WTC11 (cell line): ENCODE data around the gene XRCC5. TPM values are rescaled to one million over a fixed set of nuclear protein-coding genes. Genes with fewer than 3 reads are reported as not detected.

ENCODE experiments used
- ATAC-seq: fragments of 200-7000 bp; cut with Tn5 transposase; 2 replicates; pipeline ENCODE4 v1.10.0; 2021; ENCODE audit warnings: mild to moderate bottlenecking, moderate library complexity
- CTCF ChIA-PET: fragments of 300-600 bp; sonication (Branson Sonifier 250); formaldehyde crosslinking; loops from one replicate; lab custom pipeline; 2021; ENCODE audit warnings: antibody characterized with exemption; lab: Charles Lee
- POLR2A ChIA-PET: fragments of 350-600 bp; sonication (Branson Sonifier 250); formaldehyde crosslinking; loops from one replicate; lab custom pipeline; 2021; ENCODE audit warnings: antibody characterized with exemption; lab: Charles Lee
- DNase-seq: peaks from one replicate; pipeline ENCODE4 v3.0.0; 2021; ENCODE audit warnings: low spot score
- H3K27ac Mint-ChIP-seq: 2 replicates; pipeline ENCODE4 v1.8.0; 2021; ENCODE audit warnings: mixed read lengths
- H3K27me3 Mint-ChIP-seq: 2 replicates; pipeline ENCODE4 v1.8.0; 2021; ENCODE audit warnings: low read depth, mild to moderate bottlenecking, moderate library complexity, mixed read lengths
- H3K36me3 Mint-ChIP-seq: 2 replicates; pipeline ENCODE4 v1.8.0; 2021; ENCODE audit warnings: mixed read lengths
- H3K4me1 Mint-ChIP-seq: 2 replicates; pipeline ENCODE4 v1.8.0; 2022; ENCODE audit warnings: mixed read lengths
- H3K4me3 Mint-ChIP-seq: 2 replicates; pipeline ENCODE4 v1.8.0; 2021; ENCODE audit warnings: mild to moderate bottlenecking, moderate library complexity, mixed read lengths
- H3K9me3 Mint-ChIP-seq: 2 replicates; pipeline ENCODE4 v1.8.0; 2021; ENCODE audit warnings: mixed read lengths
- EMX1 ChIP-seq: fragments of 250-450 bp; sonication (Bioruptor Pico); IDR thresholded peaks from 2 replicates; pipeline ENCODE4 v1.8.0; 2021; ENCODE audit warnings: mild to moderate bottlenecking
- FOXK1 ChIP-seq: sonication (generic); formaldehyde crosslinking; IDR thresholded peaks from 2 replicates; pipeline ENCODE4 v1.8.0; 2022; ENCODE audit warnings: mild to moderate bottlenecking, moderate library complexity, missing genetic modification reagents
- GRHL2 ChIP-seq: fragments of 250-450 bp; sonication (Bioruptor Pico); IDR thresholded peaks from 2 replicates; pipeline ENCODE4 v1.8.0; 2022; ENCODE audit warnings: mild to moderate bottlenecking, moderate library complexity; ENCODE audit not compliant: insufficient replicate concordance, severe bottlenecking
- JAZF1 ChIP-seq: fragments of 250-450 bp; sonication (Bioruptor Pico); IDR thresholded peaks from 2 replicates; pipeline ENCODE4 v1.9.0; 2021; ENCODE audit warnings: moderate library complexity, mild to moderate bottlenecking, inconsistent platforms
- NR1H2 ChIP-seq: sonication (generic); formaldehyde crosslinking; IDR thresholded peaks from 2 replicates; pipeline ENCODE4 v1.9.0; 2021; ENCODE audit warnings: mild to moderate bottlenecking, moderate library complexity, missing genetic modification reagents
- RELA ChIP-seq: sonication (generic); formaldehyde crosslinking; IDR thresholded peaks from 2 replicates; pipeline ENCODE4 v1.8.1; 2022; ENCODE audit warnings: missing genetic modification reagents, mild to moderate bottlenecking, borderline replicate concordance
- ZNF416 ChIP-seq: fragments of 250-450 bp; sonication (Bioruptor Pico); IDR thresholded peaks from 2 replicates; pipeline ENCODE4 v1.9.0; 2021; ENCODE audit warnings: mild to moderate bottlenecking, inconsistent platforms
- total RNA-seq: library from RNA; stranded (reverse); gene quantifications from 3 replicates; pipeline ENCODE4 v1.2.3, GENCODE V29; 2021
- TF ChIP-seq, protein P1 (sequence below): sonication (generic); formaldehyde crosslinking; IDR thresholded peaks from 2 replicates; pipeline ENCODE4 v1.8.0; 2023; ENCODE audit warnings: missing genetic modification reagents, mild to moderate bottlenecking, borderline replicate concordance
- TF ChIP-seq, protein P2 (sequence below): sonication (generic); formaldehyde crosslinking; IDR thresholded peaks from 2 replicates; pipeline ENCODE4 v1.8.1; 2023; ENCODE audit warnings: mild to moderate bottlenecking, missing genetic modification reagents, moderate library complexity
- TF ChIP-seq, protein P3 (sequence below): sonication (generic); formaldehyde crosslinking; IDR thresholded peaks from 2 replicates; pipeline ENCODE4 v1.8.0; 2022; ENCODE audit warnings: mild to moderate bottlenecking, missing genetic modification reagents
- TF ChIP-seq, protein P4 (sequence below): sonication (generic); formaldehyde crosslinking; IDR thresholded peaks from 2 replicates; pipeline ENCODE4 v1.8.1; 2022; ENCODE audit warnings: missing genetic modification reagents, borderline replicate concordance
- TF ChIP-seq, protein P5 (sequence below): sonication (generic); formaldehyde crosslinking; IDR thresholded peaks from 2 replicates; pipeline ENCODE4 v1.8.1; 2022; ENCODE audit warnings: mild to moderate bottlenecking, moderate library complexity, missing genetic modification reagents
- TF ChIP-seq, protein P6 (sequence below): sonication (generic); formaldehyde crosslinking; IDR thresholded peaks from 2 replicates; pipeline ENCODE4 v1.8.1; 2022; ENCODE audit warnings: low read depth, missing genetic modification reagents, borderline replicate concordance
- TF ChIP-seq, protein P7 (sequence below): fragments of 250-450 bp; sonication (Bioruptor Pico); IDR thresholded peaks from 2 replicates; pipeline ENCODE4 v1.9.0; 2021; ENCODE audit warnings: mild to moderate bottlenecking, borderline replicate concordance

The XRCC5 gene
- total RNA-seq, 1 experiment from 2014 or later, result 522 TPM

DNA sequence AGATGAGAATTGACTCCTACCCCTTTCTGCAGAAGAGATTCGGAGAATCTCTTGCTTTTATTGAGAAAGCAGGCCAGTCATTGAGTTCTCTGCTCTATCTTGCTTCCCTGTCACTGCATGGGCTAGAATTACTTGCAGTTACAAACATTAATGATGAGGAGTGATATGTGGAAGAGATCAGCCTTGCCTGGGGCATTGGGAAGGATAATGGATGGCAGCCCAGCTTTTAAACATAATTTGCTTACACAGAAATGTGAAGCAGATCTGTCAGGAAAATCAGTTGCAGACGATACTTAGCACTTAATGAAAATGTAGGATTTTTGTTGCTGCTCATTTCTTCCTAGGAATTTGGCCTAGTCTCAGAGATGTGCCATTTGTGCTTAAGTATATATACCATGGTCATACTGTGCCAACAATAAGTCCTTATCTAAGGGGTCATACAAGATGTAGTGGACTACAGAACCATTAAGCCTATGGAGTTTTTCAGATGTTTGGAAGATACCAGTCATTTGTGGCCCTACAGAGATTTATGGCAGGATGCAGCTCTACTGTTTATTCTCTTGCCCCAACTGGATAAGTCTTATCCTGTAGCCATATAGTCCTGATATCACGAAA, 92.7 kb downstream of the XRCC5 start (continued):
- TF ChIP-seq, protein P1, sequence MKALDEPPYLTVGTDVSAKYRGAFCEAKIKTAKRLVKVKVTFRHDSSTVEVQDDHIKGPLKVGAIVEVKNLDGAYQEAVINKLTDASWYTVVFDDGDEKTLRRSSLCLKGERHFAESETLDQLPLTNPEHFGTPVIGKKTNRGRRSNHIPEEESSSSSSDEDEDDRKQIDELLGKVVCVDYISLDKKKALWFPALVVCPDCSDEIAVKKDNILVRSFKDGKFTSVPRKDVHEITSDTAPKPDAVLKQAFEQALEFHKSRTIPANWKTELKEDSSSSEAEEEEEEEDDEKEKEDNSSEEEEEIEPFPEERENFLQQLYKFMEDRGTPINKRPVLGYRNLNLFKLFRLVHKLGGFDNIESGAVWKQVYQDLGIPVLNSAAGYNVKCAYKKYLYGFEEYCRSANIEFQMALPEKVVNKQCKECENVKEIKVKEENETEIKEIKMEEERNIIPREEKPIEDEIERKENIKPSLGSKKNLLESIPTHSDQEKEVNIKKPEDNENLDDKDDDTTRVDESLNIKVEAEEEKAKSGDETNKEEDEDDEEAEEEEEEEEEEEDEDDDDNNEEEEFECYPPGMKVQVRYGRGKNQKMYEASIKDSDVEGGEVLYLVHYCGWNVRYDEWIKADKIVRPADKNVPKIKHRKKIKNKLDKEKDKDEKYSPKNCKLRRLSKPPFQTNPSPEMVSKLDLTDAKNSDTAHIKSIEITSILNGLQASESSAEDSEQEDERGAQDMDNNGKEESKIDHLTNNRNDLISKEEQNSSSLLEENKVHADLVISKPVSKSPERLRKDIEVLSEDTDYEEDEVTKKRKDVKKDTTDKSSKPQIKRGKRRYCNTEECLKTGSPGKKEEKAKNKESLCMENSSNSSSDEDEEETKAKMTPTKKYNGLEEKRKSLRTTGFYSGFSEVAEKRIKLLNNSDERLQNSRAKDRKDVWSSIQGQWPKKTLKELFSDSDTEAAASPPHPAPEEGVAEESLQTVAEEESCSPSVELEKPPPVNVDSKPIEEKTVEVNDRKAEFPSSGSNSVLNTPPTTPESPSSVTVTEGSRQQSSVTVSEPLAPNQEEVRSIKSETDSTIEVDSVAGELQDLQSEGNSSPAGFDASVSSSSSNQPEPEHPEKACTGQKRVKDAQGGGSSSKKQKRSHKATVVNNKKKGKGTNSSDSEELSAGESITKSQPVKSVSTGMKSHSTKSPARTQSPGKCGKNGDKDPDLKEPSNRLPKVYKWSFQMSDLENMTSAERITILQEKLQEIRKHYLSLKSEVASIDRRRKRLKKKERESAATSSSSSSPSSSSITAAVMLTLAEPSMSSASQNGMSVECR, result no peak
- TF ChIP-seq, protein P2, sequence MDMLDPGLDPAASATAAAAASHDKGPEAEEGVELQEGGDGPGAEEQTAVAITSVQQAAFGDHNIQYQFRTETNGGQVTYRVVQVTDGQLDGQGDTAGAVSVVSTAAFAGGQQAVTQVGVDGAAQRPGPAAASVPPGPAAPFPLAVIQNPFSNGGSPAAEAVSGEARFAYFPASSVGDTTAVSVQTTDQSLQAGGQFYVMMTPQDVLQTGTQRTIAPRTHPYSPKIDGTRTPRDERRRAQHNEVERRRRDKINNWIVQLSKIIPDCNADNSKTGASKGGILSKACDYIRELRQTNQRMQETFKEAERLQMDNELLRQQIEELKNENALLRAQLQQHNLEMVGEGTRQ (CRISPR knock-in tag), result no peak
- TF ChIP-seq EMX1 (no peak), JAZF1 (CRISPR knock-in tag) (no peak), FOXK1 (CRISPR knock-in tag) (no peak), ZNF416 (no peak)

DNA sequence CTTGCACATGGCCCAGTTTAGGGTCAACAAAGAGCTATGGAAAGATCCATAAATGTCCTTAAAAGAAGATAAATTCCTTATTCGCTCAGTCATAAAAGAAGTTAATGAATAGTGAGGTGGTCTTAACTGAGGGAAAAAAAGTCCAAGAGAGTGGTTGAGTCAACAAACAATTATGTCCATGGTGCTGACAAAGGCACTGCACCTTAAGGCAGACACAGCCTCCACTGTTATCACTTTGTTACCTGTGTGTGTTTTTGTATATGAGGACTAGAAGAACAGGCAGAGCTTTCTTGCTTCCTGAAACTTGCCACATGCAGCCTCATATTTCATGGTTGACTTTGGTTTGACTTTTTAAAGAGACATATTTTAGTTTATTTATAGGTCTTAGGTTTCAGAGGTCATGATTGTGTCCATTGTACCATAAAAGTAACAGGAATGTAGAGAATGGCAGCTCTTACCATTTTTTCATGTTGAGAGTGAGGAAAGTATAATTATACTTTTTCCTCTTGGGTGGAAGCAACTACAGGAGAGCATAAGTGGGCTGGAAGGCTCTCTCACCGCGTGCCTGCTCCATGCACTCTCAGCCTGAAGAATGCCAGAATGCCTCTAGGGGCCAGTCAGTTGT, 93.6 kb downstream of the XRCC5 start:
- Mint-ChIP-seq H3K27ac (peak overlapping the region; percentile 15; the same call in 1 of the 2 replicates), H3K36me3 (peaks cover 92% of the 10 kb centered on the region), H3K27me3 (no peaks in the 10 kb centered on the region), H3K9me3 (no peaks in the 10 kb centered on the region), H3K4me1 (no peaks in the 10 kb centered on the region)
- CTCF ChIA-PET, result no interaction called here
- DNase-seq, result no peak
- TF ChIP-seq, protein P2 (CRISPR knock-in tag), result no peak
- TF ChIP-seq, protein P3, sequence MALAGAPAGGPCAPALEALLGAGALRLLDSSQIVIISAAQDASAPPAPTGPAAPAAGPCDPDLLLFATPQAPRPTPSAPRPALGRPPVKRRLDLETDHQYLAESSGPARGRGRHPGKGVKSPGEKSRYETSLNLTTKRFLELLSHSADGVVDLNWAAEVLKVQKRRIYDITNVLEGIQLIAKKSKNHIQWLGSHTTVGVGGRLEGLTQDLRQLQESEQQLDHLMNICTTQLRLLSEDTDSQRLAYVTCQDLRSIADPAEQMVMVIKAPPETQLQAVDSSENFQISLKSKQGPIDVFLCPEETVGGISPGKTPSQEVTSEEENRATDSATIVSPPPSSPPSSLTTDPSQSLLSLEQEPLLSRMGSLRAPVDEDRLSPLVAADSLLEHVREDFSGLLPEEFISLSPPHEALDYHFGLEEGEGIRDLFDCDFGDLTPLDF (CRISPR knock-in tag), result no peak
- TF ChIP-seq RELA (CRISPR knock-in tag), result no peak
- TF ChIP-seq FOXK1 (CRISPR knock-in tag), result no peak
- TF ChIP-seq, protein P4, sequence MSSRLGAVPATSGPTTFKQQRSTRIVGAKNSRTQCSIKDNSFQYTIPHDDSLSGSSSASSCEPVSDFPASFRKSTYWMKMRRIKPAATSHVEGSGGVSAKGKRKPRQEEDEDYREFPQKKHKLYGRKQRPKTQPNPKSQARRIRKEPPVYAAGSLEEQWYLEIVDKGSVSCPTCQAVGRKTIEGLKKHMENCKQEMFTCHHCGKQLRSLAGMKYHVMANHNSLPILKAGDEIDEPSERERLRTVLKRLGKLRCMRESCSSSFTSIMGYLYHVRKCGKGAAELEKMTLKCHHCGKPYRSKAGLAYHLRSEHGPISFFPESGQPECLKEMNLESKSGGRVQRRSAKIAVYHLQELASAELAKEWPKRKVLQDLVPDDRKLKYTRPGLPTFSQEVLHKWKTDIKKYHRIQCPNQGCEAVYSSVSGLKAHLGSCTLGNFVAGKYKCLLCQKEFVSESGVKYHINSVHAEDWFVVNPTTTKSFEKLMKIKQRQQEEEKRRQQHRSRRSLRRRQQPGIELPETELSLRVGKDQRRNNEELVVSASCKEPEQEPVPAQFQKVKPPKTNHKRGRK (CRISPR knock-in tag), result no peak
- no peak for TF ChIP-seq GRHL2 (CRISPR knock-in tag)
- TF ChIP-seq, protein P5, sequence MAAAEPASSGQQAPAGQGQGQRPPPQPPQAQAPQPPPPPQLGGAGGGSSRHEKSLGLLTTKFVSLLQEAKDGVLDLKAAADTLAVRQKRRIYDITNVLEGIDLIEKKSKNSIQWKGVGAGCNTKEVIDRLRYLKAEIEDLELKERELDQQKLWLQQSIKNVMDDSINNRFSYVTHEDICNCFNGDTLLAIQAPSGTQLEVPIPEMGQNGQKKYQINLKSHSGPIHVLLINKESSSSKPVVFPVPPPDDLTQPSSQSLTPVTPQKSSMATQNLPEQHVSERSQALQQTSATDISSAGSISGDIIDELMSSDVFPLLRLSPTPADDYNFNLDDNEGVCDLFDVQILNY (CRISPR knock-in tag), result no peak
- TF ChIP-seq NR1H2 (CRISPR knock-in tag), result no peak
- TF ChIP-seq, protein P6, sequence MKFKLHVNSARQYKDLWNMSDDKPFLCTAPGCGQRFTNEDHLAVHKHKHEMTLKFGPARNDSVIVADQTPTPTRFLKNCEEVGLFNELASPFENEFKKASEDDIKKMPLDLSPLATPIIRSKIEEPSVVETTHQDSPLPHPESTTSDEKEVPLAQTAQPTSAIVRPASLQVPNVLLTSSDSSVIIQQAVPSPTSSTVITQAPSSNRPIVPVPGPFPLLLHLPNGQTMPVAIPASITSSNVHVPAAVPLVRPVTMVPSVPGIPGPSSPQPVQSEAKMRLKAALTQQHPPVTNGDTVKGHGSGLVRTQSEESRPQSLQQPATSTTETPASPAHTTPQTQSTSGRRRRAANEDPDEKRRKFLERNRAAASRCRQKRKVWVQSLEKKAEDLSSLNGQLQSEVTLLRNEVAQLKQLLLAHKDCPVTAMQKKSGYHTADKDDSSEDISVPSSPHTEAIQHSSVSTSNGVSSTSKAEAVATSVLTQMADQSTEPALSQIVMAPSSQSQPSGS (CRISPR knock-in tag), result no peak
- TF ChIP-seq, protein P7, sequence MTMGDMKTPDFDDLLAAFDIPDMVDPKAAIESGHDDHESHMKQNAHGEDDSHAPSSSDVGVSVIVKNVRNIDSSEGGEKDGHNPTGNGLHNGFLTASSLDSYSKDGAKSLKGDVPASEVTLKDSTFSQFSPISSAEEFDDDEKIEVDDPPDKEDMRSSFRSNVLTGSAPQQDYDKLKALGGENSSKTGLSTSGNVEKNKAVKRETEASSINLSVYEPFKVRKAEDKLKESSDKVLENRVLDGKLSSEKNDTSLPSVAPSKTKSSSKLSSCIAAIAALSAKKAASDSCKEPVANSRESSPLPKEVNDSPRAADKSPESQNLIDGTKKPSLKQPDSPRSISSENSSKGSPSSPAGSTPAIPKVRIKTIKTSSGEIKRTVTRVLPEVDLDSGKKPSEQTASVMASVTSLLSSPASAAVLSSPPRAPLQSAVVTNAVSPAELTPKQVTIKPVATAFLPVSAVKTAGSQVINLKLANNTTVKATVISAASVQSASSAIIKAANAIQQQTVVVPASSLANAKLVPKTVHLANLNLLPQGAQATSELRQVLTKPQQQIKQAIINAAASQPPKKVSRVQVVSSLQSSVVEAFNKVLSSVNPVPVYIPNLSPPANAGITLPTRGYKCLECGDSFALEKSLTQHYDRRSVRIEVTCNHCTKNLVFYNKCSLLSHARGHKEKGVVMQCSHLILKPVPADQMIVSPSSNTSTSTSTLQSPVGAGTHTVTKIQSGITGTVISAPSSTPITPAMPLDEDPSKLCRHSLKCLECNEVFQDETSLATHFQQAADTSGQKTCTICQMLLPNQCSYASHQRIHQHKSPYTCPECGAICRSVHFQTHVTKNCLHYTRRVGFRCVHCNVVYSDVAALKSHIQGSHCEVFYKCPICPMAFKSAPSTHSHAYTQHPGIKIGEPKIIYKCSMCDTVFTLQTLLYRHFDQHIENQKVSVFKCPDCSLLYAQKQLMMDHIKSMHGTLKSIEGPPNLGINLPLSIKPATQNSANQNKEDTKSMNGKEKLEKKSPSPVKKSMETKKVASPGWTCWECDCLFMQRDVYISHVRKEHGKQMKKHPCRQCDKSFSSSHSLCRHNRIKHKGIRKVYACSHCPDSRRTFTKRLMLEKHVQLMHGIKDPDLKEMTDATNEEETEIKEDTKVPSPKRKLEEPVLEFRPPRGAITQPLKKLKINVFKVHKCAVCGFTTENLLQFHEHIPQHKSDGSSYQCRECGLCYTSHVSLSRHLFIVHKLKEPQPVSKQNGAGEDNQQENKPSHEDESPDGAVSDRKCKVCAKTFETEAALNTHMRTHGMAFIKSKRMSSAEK, result no peak
- TF ChIP-seq, all 79 proteins: peak for 0
- H3K4me3 Mint-ChIP-seq, result no peak overlapping the region
- ATAC-seq, result peak; percentile 32; the same call in 1 of the 2 replicates
- POLR2A ChIA-PET, result no interaction called here
